Epidermal melanocyte (primary cell): Measurements from ENCODE around the gene PRR20C.
"Not testable (repeated sequence)": the region's sequence is repeated elsewhere in the genome, so short reads cannot be mapped to it uniquely, and the experiment has no call there.

Source experiments
- DNase-seq: peaks from one replicate; pipeline ENCODE4 v3.0.0; 2011; ENCODE audit warnings: low spot score; ENCODE audit not compliant: insufficient read length

The PRR20C gene

DNA sequence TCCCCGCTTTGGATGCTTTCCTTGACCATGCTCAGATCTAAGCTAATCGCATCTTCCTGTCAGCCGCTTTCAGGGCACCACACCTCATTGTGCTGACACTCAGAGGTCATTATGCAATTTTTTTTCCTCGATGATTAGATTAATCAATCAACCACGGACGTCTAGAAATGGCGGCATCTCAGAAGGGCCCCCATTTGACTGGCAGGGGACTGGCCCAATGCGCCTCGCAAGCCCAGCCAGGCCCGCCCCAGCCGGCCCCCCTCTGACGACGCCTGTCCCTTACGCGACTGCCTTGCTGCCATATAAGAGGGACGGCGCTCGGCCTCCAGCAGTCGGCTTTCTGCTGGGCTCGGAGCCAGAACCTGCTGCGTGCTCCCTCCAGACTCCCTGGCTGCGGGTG lies at the start of gene PRR20C:
TSS of gene PRR20C (plus strand) at position 301 of the 400 bp plus-strand sequence. CDS start 387 bp downstream, outside the sequence.
- not testable (repeated sequence) for DNase-seq

- no peak for DNase-seq
These were observed 38.9 kb upstream of the PRR20C start for GRCh38 chr13:57114945-57115344.

DNA sequence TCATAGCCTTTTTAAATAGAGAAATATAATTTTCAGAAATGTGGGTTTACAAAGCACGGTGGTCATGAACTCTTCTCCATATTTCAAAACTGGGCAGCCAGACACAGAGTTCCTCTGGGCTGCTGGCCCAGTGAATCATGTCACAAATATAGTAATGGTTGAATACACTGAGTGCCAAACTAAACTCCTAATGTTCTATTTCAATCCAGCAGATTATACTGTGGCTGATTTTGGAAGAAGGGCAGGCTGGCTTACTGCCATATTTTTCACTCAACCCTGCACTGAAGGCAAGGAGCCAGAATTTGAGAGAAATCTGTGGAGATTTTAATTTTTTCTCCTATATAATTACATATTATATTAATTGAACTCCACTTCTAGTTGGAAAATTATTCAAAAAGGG lies 30.2 kb upstream of the PRR20C start:
- no peak for DNase-seq

DNA sequence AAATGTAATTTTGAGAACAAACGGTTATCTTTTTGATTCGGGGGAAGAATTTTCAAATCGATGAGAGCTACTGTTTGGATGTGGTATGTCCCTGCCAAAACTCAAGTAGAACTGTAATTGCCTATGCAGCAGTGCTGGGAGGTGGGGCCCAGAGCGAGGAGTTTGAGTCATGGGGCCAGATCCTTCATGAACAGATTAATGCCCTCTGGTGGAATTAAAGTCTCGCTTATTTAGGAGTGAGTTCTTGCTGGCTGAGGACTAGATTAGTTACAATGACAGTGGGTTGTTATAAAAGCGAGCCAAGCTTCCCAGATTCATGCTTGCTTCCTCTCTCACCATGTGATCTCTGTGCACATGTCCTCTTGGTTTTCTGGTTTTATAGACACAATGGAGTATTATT lies 25.0 kb upstream of the PRR20C start:
- DNase-seq: no peak

GRCh38 chr13:57136093-57136492 lies 17.8 kb upstream of the PRR20C start:
- no peak for DNase-seq

- DNase-seq: no peak
These were observed 16.3 kb upstream of the PRR20C start for GRCh38 chr13:57137585-57137984.

DNA sequence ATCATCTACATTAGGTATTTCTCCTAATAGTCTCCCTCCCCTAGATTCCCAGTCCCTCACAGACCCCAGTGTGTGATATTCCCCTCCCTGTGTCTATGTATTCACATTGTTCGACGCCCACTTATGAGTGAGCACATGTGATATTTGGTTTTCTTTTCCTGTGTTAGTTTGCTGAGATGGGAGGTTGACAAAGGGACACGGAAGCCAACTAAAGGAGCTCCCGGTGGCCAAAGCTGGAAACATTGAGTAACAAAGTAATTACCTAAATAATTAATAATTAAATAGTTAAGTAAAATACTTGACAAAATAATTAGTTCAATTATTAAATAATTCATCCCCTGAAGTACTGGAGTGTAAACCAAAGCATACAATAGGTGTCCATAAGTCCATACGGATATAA lies 14.9 kb upstream of the PRR20C start:
- DNase-seq: no peak

- not testable (repeated sequence) for DNase-seq
These were observed 14.1 kb upstream of the PRR20C start for GRCh38 chr13:57139781-57140180.

GRCh38 chr13:57140235-57140968 lies 13.5 kb upstream of the PRR20C start, which contains the start of gene PRR20A:
Gene PRR20A (plus strand): TSS chr13:57140918. CDS start chr13:57141305, 387 bp downstream.
- DNase-seq: not testable (repeated sequence)

DNA sequence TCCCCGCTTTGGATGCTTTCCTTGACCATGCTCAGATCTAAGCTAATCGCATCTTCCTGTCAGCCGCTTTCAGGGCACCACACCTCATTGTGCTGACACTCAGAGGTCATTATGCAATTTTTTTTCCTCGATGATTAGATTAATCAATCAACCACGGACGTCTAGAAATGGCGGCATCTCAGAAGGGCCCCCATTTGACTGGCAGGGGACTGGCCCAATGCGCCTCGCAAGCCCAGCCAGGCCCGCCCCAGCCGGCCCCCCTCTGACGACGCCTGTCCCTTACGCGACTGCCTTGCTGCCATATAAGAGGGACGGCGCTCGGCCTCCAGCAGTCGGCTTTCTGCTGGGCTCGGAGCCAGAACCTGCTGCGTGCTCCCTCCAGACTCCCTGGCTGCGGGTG lies 6.7 kb upstream of the PRR20C start, which contains the start of gene PRR20B:
TSS of gene PRR20B (plus strand) at position 301 of the 400 bp plus-strand sequence. CDS start 387 bp downstream, outside the sequence.
- not testable (repeated sequence) for DNase-seq

- DNase-seq: not testable (repeated sequence)
These were observed 5.8 kb upstream of the PRR20C start for GRCh38 chr13:57148106-57148505.

DNA sequence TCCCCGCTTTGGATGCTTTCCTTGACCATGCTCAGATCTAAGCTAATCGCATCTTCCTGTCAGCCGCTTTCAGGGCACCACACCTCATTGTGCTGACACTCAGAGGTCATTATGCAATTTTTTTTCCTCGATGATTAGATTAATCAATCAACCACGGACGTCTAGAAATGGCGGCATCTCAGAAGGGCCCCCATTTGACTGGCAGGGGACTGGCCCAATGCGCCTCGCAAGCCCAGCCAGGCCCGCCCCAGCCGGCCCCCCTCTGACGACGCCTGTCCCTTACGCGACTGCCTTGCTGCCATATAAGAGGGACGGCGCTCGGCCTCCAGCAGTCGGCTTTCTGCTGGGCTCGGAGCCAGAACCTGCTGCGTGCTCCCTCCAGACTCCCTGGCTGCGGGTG lies 6.5 kb downstream of the PRR20C start, which contains the start of gene PRR20D:
TSS of gene PRR20D (plus strand) at position 301 of the 400 bp plus-strand sequence. CDS start 387 bp downstream, outside the sequence.
- not testable (repeated sequence) for DNase-seq

DNA sequence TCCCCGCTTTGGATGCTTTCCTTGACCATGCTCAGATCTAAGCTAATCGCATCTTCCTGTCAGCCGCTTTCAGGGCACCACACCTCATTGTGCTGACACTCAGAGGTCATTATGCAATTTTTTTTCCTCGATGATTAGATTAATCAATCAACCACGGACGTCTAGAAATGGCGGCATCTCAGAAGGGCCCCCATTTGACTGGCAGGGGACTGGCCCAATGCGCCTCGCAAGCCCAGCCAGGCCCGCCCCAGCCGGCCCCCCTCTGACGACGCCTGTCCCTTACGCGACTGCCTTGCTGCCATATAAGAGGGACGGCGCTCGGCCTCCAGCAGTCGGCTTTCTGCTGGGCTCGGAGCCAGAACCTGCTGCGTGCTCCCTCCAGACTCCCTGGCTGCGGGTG lies 13.0 kb downstream of the PRR20C start, which contains the start of gene PRR20E:
TSS of gene PRR20E (plus strand) at position 301 of the 400 bp plus-strand sequence. CDS start 387 bp downstream, outside the sequence.
- not testable (repeated sequence) for DNase-seq

DNA sequence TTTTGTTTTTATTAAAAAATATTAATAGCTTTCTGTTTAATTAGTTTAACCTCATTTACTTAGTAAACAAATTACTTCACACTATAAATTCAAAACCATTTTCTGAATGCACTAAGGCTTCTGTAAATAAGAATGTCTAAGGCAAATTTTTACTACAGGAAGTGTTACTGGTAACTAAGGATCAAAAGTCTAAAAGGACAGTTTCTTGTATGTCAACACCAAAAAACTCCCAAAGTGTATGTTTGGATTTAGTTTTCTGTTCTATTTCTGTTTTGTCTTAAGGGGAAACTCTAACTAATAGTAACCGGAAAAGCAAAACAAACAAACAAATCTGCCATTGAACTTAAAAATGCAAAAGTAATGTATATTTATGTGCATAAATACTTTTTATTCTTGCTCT lies 37.8 kb downstream of the PRR20C start:
- DNase-seq: no peak
